HG02885 (cell line): Measurements from ENCODE around the gene GABPA.
"Not testable (repeated sequence)": the region's sequence is repeated elsewhere in the genome, so short reads cannot be mapped to it uniquely, and the experiment has no call there.

Source experiments
- ATAC-seq: cut with Tn5 transposase; IDR thresholded peaks from one replicate; pipeline ENCODE4 v1.9.1; 2021; ENCODE audit warnings: mild to moderate bottlenecking; ENCODE audit not compliant: unreplicated experiment, poor library complexity

The GABPA gene

DNA sequence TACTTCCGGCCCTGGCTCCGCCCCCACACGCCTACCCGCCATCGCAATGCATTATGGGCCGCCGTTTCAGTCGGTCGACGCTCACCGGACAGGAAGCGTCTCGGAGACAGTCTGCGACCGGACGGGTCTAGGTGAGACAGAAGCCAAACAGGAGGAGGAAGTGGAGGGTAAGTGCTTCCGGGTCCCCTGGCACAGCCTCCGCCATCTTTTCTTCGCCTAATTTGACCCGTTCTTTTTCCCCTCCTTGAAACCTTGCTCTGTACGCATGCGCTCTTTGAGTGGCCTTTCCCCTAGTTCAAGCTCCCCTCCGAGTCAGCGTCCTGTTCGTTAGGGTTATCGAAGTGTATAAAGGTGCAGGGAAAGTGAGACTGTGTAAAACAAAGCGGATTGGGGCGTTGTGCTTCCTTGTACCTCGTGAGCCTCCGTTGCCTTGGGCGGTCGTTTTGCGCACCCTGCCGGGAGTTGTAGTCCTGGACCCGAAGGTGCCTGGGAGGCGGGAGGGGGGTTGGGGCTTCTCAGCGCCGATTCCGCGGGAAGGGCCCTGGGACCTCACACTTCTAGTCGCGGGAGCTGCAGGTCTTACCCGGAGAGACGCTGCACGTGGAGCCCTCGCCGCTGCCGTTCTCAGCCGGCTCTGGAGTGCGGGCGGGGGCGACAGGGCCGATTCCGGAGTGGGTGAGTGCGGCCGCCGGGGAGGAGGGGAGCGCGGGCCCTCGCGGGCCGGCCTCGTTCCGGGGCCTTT is at the start of gene GABPA, which contains the start of gene ATP5PF:
Gene GABPA, plus strand, starts transcription at position 69 of the 742 bp plus-strand sequence. CDS start 6,627 bp downstream, outside the sequence.
Gene ATP5PF, minus strand, starts transcription at position 1 of the 742 bp plus-strand sequence. CDS start 5,110 bp downstream, outside the sequence.
- peak; percentile 89 for ATAC-seq

- ATAC-seq = no peak
These were observed 47.0 kb upstream of the GABPA start for GRCh38 chr21:25687787-25688186.

GRCh38 chr21:25688275-25689155 is 46.3 kb upstream of the GABPA start:
- ATAC-seq = no peak

GRCh38 chr21:25689226-25689625 is 45.5 kb upstream of the GABPA start:
- no peak for ATAC-seq

GRCh38 chr21:25691976-25692375 is 42.8 kb upstream of the GABPA start:
- ATAC-seq = no peak

DNA sequence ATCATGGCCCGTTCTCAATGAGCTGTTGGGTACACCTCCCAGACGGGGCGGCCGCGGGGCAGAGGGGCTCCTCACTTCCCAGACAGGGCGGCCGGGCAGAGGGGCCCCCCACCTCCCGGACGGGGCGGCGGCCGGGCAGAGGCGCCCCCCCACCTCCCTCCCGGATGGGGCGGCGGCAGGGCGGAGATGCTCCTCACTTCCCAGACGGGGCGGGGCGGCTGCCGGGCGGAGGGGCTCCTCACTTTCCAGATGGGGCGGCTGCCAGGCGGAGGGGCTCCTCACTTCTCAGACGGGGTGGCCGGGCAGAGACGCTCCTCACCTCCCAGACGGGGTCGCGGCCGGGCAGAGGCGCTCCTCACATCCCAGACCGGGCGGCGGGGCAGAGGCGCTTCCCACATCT is 39.3 kb upstream of the GABPA start:
- not testable (repeated sequence) for ATAC-seq

GRCh38 chr21:25700741-25701140 is 34.0 kb upstream of the GABPA start:
- ATAC-seq = no peak

DNA sequence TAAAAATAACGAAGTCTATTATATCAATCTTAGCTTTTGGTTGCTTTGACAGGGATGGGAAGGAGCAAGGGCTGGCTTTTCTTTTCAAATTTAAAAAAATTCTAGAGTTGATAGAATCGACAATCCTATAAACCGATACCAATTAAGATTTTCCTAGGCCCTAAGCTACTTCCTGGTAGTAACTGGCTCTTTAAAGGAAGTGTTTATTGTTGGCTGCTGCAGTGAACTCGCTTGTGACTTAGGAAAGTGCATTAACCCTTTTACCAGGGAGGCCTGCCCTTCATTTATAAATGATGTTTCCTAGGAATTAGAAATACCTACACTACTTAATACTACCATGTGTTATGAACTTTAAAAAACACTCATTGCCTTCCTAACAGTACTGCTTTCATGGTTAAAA is 33.2 kb upstream of the GABPA start:
- no peak for ATAC-seq

DNA sequence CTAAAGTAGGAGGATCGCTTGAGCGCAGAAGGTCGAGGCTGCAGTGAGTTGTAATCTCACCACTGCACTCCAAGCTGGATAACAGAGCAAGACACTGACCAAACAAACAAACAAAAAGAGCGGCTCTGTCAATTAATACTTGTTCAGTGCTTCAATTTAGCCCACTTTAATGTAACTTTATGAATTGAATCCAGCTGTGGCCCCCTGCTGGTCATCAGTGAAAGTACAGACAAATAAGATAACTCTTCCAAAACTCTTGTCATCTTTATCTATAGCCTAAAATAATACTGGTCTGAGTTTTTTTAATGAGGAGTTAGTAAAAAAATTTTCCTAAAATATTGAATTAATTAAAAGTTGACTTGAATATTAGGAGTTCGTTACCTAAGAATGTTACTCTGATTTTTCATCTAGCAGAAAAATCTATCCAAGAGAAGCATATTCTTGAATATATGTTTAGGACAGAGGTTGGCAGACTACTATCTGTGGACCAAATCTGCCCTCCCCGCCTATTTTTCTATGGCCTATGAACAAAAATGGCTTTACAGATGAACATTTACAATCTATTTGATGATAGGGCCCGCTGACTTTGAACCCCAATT is 26.2 kb upstream of the GABPA start:
- peak; percentile 62 for ATAC-seq

DNA sequence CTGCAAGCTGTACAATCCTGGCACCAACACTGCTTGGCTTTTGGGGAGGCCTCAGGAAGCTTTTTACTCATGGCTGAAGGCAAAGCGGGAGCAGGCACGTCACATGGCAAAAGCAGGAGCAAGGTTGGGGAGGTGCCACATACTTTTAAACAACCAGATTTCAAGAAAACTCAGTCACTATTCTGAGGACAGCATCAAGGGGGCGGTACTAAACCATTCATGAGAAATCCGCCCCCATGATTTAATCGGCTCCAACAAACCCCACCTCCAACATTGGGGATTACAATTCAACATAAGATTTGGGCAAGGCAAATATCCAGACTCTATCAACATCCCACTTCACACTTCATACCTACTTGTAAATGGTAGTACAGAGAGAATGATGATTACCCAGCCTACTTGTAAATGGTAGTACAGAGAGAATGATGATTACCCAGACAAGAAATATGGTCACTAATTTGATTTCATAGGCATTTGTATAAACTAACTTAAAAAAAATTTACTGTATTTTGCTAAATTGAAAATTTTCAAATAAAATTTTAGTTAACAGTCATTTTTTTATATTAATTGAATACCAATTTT is 25.0 kb upstream of the GABPA start:
- ATAC-seq = no peak

DNA sequence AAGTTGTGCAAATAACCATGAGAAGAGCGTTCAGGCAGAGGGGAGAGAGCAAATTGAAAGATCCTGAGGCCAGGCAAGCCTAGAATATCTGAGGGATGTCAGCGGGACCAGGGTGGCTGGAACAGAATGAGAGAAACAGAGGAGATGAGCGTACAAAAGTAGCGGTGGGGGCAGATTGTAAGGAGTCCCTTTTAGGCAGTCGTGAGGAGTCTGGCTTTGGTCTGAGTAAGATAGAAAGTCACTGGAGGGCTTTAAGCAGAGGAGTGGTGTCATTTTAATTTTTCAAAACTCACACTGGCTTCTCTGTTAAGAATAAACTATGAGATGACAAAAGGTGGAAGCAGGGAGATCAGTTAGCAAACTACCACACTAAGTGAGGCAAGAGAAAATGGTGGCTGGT is 24.2 kb upstream of the GABPA start:
- no peak for ATAC-seq

GRCh38 chr21:25714066-25714465 is 20.7 kb upstream of the GABPA start:
- not testable (repeated sequence) for ATAC-seq

DNA sequence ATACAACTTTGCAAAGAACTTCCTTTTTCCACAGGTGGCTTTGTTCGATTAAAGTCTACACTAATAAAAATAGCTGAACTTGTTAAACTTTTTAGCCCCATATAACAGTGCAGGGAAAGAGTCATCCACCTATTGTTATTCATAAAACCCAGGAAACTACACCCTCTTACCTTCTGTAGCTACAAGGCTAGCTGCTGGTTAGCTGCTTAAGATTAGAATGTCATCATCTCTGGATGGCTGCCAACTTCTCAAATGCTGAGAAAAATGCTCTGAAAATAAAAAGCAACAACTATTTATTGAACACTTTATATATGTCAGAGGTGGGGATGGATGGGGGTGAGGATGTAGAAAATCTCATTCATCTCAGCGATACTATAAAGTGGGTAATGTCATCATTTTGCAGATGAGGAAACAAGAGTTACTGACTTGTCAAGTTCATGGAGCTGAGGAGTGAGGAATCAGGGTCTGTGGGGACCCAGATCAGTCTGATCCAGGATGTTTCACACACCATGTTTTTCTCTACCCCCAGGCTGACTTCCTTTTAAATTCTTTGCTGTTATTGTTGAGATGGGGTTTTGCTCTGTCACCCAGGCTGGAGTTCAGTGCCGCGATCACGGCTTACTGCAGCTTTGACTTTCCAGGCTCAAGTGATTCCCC is 17.2 kb upstream of the GABPA start:
- no peak for ATAC-seq

DNA sequence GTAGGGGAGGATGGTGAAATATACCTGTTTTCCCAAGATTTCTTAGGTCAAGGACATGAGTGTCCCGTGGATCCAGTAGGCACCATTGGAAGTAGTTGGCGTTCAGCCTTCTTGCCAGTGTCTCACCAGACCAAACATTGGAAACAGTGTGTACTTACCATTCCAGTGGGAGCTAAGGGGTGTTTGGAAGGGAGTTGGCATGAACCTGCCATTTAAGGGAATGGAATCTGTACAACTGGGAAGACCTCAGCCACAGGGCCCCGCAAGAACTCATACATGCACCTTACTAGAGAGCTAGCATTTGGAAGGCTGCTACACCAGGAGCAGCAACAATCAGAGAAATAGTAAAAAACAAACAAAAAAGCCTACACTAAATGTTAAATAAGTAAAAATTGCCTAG is 12.8 kb upstream of the GABPA start:
- ATAC-seq = no peak

DNA sequence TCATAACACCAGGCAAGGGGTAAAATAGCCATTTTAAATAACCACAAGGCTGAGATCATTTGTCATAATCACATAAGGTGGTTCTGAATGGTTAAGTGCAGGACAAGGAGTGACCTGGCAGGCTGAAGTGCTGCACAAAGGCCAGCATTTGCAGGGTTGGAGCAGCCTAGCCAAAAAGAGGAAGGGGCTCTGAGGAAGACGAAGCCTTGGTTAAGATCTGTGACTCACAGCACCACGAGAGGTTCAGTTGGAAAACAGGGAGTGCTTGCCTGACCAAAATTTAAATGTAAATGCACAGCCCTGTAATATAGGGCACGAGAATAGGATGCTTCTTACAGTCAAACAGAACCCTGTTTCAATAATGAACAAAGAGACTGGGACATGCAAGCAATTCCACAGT is 12.1 kb upstream of the GABPA start:
- no peak for ATAC-seq

GRCh38 chr21:25732091-25732760 is 2.5 kb upstream of the GABPA start:
- ATAC-seq = no peak

DNA sequence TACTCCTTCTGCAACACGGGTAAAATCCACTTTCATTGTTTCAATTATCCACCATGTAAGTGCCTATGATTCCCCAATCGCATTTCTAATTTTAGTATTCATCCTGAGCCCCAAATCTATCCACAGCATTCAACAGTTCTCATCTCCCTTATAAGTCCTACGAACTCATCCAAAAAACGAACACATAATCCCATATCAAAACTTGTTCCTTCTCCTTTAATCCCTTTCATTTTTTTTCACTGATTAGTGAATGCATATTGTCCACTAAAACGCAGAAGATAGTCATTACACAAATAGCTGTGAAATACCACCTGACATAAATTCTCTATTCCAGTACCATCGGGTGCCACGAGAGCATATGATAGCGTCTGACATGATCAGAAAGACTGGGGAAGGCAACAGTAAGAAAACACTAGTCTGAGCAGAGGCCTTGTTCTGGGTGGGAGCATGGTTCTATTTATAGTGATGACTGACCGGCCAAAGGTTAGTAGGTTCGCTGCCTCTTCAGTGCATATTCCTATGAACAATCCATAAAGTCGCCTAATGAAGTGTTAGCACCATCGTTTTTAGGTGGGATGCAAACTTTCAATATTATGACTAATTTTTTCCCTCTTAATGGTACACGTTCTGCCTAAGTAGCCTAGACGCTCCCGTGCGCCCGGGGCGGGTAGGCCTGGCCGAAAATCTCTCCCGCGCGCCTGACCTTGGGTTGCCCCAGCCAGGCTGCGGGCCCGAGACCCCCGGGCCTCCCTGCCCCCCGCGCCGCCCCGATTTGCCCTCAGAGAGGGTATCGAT is 716 bp upstream of the GABPA start:
- peak; percentile 12 for ATAC-seq

- ATAC-seq = no peak
These were observed 193 bp upstream of the GABPA start for GRCh38 chr21:25734654-25734903.
